GDM1 (cell line): ENCODE results near the gene RAB3IL1.
A peak's percentile ranks its signal among the peaks of the same experiment; 100 is the strongest.

Experiments used
- DNase-seq: peaks from one replicate; lab custom pipeline; 2025; lab: John Stamatoyannopoulos, UW

Gene RAB3IL1

GRCh38 chr11:61918938-61919704 is 1.8 kb upstream of the RAB3IL1 start:
- no peak for DNase-seq

DNA sequence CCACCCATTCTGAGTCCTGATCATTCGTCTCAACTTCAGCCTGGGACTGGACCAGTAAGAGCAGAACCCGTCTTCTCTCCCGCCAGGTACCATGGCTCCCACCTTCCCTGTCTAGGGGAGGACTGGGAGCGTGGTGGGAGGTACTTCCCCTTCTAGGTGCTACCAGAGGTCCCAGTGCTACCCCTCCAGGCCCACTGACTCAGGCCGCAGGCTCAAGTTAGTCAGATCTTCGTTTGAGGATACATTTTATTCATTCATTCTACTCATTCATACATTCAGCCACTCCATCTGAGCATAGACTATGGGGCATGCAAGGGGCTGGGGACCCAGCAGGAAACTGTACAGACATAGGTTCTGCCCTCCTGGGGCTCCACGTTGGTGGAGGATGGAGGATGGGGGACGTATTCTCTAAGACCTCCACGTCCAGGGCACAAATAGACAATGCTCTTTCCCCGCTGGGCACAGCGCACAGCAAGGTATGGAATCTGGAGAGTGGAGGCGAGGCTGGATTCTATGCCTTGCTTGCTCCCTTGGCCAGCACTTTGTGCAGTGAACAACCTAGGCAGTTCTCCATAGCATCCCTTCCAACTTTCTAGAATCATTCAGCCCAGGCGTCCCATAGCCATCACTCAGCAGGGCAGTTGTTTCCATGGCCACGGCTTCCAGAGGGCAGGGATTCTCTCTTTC is 1.0 kb upstream of the RAB3IL1 start:
- DNase-seq, result no peak

- DNase-seq, result no peak
These were observed 531 bp downstream of the RAB3IL1 start for GRCh38 chr11:61916737-61917333.

GRCh38 chr11:61914471-61915171 is 2.7 kb downstream of the RAB3IL1 start:
- DNase-seq, result no peak

- no peak for DNase-seq
These were observed 3.5 kb downstream of the RAB3IL1 start for GRCh38 chr11:61913699-61914395.

DNA sequence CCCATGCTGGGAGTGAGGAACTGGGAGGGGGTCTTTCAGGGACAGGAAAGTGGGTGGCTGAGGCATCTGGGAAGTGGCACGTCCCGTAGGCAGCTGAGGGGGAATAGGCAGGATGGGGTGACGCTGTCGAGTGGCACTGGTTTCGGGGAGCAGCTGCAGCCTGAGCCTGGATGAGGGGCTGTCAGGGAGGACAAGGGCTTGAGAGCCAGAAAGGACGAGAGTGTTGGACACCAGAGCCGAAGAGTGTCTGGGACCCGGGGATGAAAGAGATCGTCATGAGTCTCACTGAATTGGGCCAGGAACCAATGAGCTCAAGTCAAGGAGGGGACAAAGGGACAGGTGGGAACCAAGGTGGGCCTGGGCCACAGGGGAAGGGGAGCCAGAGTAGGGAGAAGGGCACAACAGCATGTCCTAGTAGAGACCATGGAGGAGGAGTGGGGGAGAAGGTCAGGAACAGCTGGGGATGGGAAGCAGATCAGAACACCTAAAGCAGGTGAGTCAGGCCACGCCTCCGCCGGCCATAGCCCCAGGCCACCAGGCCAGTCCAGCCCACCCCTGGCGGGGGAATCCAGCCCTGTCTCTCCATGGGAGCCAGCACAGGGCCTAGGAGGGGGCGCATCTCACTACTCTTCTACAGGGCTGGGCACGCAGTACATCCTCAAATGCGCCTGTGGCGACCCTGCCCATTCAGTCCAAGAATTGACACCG is 4.2 kb downstream of the RAB3IL1 start:
- DNase-seq, result no peak

- DNase-seq, result peak; percentile 19
These were observed 4.9 kb downstream of the RAB3IL1 start for GRCh38 chr11:61912530-61912898.

DNA sequence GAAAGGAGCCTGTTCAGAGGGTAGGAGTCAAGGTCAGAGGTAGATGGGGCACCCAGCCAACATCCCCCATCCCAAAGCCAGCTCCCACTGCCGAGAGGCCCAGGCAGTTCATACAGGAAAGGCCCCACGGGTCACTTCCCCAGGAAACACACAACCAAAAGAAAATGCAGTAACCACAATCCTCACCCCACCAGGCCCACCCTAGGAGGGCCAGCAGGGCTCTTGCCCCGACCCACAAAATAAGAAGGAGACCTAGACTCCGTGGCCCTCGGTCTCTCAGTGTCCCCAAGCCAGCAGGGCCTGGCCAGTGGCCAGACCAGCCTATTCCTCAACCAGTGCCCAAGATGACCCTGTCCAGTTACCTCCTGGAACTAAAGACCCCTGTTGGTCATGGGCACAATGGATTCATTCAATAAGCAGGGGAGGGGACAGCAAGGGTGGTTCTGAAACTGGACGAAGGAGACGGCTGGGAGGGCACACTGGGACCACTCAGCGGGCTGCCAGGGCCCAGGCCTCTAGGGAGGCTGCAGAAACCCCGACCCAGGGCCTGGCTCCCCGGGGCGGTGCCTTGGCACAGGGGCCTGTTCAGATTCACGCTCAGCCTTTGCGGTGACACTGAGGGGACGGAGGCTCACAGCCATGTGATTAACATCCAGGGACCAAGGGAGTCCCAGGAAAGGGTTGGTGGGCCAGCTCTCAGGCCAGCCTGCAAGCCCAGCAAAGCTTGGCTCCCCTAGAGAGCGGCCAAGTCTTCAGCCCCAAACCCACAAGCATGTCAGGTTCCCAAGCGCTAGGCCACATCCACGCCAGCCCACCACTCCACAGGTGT is 5.5 kb downstream of the RAB3IL1 start:
- no peak for DNase-seq

- DNase-seq, result no peak
These were observed 6.2 kb downstream of the RAB3IL1 start for GRCh38 chr11:61911128-61911700.

DNA sequence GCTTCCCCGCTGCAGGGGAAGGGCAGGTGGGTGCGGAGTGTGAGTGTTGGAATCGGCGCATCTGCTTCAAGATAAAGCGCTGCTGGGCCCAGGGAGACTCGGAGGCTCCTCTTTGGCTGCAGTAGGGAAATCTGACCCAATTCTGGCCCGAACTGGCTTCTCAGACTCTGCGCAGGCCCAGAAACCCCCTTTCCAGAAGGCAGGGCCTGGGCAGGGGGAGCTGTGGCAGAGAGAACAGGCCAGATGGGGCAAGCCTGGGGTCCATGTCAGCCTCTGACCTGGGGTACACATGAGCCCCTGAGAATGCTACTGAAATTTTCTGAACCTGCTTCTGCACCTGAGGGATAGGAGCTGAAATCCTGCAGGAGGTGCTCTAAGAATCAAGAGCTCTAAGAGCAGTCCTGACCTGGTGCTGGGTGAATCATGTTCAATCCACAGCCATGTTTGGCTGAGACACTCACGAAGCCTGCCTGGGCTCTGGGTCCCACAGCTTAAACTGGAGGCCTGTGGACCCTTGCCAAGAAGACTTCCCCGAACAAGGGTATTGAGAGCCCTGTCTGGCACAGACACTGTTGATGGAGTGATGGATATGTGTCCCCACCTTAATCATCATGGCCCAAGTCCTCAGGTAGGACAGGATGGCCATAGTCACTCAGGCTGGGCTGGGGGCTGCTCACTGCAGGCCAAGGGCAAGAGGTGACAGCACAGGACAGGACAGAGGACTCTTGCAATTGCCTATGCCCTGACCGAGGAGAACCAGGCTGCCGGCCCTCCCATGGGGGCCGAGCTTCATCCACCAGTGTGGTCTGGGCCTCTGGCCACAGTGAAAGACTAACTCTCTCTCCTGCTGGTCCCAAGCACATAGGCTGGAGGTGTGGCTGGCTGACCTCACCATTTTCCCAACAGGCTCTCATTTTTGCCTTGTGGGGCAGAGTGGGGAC is 6.9 kb downstream of the RAB3IL1 start:
- no peak for DNase-seq

- DNase-seq, result no peak
These were observed 8.5 kb downstream of the RAB3IL1 start for GRCh38 chr11:61908730-61909316.

DNA sequence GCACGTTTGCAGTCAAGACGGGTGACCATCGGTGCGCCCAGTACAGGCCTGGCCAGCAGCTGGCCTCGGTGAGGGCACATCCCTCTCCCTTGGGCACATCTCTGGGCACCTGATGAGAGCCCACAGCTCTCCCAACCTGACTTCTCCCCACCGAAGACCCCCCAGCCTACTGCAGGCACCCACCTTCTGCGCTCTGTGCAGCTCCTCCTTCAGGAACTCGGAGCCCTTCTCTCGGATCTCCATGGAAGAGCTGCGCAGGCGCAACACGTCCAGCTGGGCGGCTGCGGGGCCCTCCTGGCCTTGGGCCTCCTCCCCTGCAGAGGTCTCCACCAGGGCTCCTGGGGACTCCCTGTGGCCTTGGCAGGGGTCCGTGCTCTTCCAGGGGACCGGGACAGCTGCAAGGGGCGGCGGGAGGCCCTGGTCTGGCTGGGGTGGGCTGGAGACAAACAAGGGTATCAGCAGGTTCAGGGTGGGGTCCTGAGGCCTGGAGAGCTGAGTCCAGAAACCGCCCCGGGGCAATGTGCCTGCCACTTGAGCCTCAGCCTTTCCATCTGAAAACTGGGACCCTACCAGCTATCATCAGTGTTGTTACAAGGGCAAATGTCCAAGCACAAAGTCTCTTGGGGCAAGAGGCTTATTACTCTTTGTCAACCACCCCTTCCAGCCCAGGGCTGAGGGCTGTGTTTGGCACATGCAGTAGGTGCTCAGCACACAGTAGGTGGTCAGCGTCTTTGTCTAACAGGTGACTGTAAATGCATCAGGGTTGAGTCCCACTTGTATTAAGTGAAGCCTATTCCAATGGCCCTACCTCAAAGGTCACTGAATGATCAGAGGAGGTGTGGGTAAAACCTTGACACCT is 9.3 kb downstream of the RAB3IL1 start:
- DNase-seq, result no peak

DNA sequence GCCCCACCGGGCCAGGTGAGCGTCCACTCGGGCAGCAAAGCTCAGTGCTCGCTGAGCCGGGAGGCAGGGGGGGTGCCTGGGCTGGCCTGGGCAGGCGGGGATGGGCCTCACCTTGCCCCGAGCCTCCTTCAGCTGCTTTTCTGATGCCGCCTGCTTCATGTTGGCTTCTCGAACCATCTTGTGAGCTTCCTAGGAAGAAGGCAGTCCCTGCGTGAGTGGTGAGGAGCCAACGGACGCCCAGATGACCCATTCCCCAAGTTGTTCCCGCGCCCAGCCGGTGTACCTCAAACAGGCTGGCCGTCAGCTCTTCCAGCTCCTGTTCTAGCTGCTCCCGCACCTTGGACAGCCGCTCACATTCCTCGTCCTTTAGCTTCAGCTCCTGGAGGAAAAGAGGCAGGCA is 10.1 kb downstream of the RAB3IL1 start:
- no peak for DNase-seq

GRCh38 chr11:61906522-61906909 is 10.8 kb downstream of the RAB3IL1 start:
- no peak for DNase-seq

GRCh38 chr11:61905801-61906521 is 11.4 kb downstream of the RAB3IL1 start:
- DNase-seq, result no peak

DNA sequence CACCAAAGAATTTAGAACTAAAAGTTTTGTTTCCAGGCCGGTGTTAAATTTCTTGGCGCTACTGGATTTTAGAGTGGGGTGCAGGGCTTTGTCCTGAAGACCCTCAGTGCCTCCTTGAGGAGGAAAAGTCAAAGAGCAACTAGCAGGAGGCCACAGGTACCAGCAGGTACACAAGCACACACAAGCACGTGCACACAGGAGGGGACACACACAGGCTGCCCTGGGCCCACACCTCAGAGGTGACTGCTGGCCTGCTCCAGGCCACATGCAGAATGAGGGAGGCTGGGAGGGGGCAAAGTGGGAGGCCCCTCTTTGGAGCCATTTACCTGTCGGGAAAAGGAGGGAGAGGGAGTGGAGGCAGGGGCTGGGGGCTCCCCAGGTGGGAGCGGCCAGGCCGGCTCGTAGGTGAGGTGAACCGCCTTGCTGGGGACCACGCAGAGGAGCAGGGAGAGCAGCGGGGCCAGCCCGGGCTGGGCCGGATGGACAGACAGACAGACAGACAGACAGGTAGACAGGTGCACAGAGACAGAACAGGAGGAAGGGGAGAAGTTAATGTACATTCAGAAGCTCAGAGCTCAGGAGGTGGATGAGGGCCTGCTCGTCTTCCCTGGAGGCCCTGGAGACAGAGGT is 12.2 kb downstream of the RAB3IL1 start:
- no peak for DNase-seq
